GM06990 (cell line): ENCODE results near the gene B3GAT3.
"Not testable (repeated sequence)": the region's sequence is repeated elsewhere in the genome, so short reads cannot be mapped to it uniquely, and the experiment has no call there.

Experiments used
- DNase-seq: peaks from one replicate; pipeline ENCODE4 v3.0.0-alpha.2; 2011; ENCODE audit not compliant: insufficient read length; ENCODE audit errors: extremely low read depth
- H3K27me3 ChIP-seq: replicated peaks from 2 replicates; pipeline ENCODE4 v1.6.0; 2011; ENCODE audit warnings: low read length; ENCODE audit not compliant: control insufficient read depth, insufficient read depth
- H3K36me3 ChIP-seq: 2 replicates; pipeline ENCODE4 v1.5.1; 2011; ENCODE audit warnings: low read length; ENCODE audit not compliant: control insufficient read depth, insufficient read depth
- H3K4me3 ChIP-seq: replicated peaks from 2 replicates; pipeline ENCODE4 v1.5.1; 2011; ENCODE audit warnings: low read depth, mild to moderate bottlenecking, control low read depth, low read length
- TF ChIP-seq, protein P1 (sequence below): IDR thresholded peaks from 2 replicates; pipeline ENCODE4 v1.5.1; 2011; ENCODE audit warnings: low read length, control low read depth, mild to moderate bottlenecking, inconsistent platforms; ENCODE audit not compliant: insufficient read depth, poor library complexity, severe bottlenecking

The B3GAT3 gene

GRCh38 chr11:62592146-62592815, 29.5 kb downstream of the B3GAT3 start:
- TF ChIP-seq, protein P1, sequence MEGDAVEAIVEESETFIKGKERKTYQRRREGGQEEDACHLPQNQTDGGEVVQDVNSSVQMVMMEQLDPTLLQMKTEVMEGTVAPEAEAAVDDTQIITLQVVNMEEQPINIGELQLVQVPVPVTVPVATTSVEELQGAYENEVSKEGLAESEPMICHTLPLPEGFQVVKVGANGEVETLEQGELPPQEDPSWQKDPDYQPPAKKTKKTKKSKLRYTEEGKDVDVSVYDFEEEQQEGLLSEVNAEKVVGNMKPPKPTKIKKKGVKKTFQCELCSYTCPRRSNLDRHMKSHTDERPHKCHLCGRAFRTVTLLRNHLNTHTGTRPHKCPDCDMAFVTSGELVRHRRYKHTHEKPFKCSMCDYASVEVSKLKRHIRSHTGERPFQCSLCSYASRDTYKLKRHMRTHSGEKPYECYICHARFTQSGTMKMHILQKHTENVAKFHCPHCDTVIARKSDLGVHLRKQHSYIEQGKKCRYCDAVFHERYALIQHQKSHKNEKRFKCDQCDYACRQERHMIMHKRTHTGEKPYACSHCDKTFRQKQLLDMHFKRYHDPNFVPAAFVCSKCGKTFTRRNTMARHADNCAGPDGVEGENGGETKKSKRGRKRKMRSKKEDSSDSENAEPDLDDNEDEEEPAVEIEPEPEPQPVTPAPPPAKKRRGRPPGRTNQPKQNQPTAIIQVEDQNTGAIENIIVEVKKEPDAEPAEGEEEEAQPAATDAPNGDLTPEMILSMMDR, result no peak
- Histone ChIP-seq H3K4me3 (peak overlapping the region; percentile 55), H3K36me3 (peaks cover 37% of the 10 kb centered on the region), H3K27me3 (no peaks in the 10 kb centered on the region)
- DNase-seq, result no peak

DNA sequence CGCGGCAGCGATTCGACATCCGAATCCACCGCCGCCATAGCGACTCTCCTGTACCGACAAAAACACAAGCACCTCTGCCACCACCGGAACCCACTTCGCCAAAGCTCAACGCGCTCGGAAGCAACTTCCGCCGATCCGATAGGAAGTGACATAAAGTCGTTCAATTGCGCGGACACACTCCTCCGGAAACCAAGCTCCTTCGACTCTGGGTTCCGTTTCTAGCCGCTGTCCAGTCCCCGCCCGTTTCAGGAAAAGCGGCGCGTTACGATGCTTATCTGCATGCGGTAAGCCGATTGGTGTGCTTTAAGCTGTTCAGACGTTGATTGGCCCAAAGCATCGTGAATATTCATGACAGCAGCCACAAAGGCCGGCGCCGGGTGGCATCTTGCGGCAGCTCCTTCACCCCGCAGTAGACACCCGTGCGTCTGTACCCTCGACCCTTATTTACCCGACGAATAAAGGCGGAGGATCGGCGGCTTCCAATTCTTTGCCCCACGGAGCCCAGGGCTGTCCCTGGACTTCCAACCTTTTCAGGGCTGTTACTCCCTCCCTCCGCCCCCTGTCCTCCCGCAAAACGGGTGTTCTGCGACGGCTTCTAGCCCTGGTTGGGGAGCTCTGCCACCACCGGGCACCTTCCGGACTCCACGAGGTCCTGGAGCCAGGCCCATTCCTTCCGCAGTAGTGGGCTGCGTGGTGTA, 30.2 kb downstream of the B3GAT3 start, which contains the start of gene TUT1:
TUT1 (minus strand) TSS at position 76 of the 698 bp plus-strand sequence; CDS start at position 38, 38 bp downstream.
- Histone ChIP-seq H3K4me3 (peak within 1 kb of the TSS; percentile 90), H3K36me3 (peaks cover 33% of the 10 kb centered on the region), H3K27me3 (no peaks in the 10 kb centered on the region)
- TF ChIP-seq, protein P1, result peak; percentile 1
- peak; percentile 95 for DNase-seq

- Histone ChIP-seq H3K36me3 (peaks cover 19% of the 10 kb centered on the region), H3K4me3 (no peak overlapping the region), H3K27me3 (no peaks in the 10 kb centered on the region)
- no peak for DNase-seq
- TF ChIP-seq, protein P1, result peak; percentile 36
These were observed 32.7 kb downstream of the B3GAT3 start for GRCh38 chr11:62588966-62589637.

- not testable (repeated sequence) for H3K27me3 ChIP-seq, H3K4me3 ChIP-seq, DNase-seq
- H3K36me3 ChIP-seq, result peaks cover 19% of the 10 kb centered on the region
These were observed 36.4 kb downstream of the B3GAT3 start for GRCh38 chr11:62585356-62585755.

DNA sequence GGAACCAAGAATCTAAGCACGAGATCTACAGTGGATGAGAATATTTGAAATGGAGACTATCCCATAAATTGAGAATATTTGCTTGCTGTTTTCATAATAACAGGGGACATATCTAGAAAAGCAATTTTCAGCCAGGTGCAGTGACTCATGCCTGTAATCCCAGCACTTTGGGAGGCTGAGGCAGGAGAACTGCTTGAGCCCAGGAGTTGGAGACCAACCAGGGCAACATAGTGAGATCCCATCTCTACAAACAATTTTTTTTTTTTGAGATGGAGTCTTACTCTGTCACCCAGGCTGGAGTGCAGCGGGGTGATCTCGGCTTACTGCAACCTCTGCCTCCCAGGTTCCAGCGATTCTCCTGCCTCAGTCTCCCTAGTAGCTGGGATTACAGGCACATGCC, 40.1 kb downstream of the B3GAT3 start:
- H3K27me3 ChIP-seq, DNase-seq, H3K4me3 ChIP-seq: not testable (repeated sequence)
- H3K36me3 ChIP-seq, result peaks cover 22% of the 10 kb centered on the region

GRCh38 chr11:62580959-62581715, 40.6 kb downstream of the B3GAT3 start:
- Histone ChIP-seq H3K36me3 (peaks cover 22% of the 10 kb centered on the region), H3K4me3 (no peak overlapping the region), H3K27me3 (no peaks in the 10 kb centered on the region)
- TF ChIP-seq, protein P1, result no peak
- DNase-seq, result no peak
